H1 (cell line): ENCODE measurements around the gene ODF2L. TPM values are rescaled to one million over a fixed set of nuclear protein-coding genes. Genes with fewer than 3 reads are reported as not detected.

ENCODE experiments used
- CTCF ChIA-PET: fragments of 300-600 bp; sonication (Branson Sonifier 250); formaldehyde crosslinking; loops from one replicate; lab custom pipeline; 2021; ENCODE audit not compliant: partially characterized antibody; lab: Charles Lee
- POLR2A ChIA-PET: fragments of 300-600 bp; sonication (Branson Sonifier 250); formaldehyde crosslinking; loops from one replicate; lab custom pipeline; 2021; ENCODE audit warnings: inconsistent platforms; ENCODE audit not compliant: partially characterized antibody; lab: Charles Lee
- DNase-seq, 2 experiments: peaks; one replicate each; pipeline versions ENCODE4 v3.0.0 to v3.0.0-alpha.2; 2010 to 2022; ENCODE audit warnings: low spot score in 2 of 2, low read depth in 1 of 2, mixed read lengths in 1 of 2
- FAIRE-seq: peaks from 2 replicates; lab custom pipeline; 2011; peaks lifted over from hg19 to GRCh38; lab: Jason Lieb, UNC
- H2AFZ ChIP-seq: 2 replicates; pipeline ENCODE4 v1.8.1; 2012; ENCODE audit warnings: low read length, inconsistent platforms
- H2AK5ac ChIP-seq: 2 replicates; pipeline ENCODE4 v1.6.1; 2013; ENCODE audit warnings: low read depth, low read length
- H2BK120ac ChIP-seq: replicated peaks from 2 replicates; pipeline ENCODE3; 2013; ENCODE audit warnings: low read depth, low read length, inconsistent platforms
- H2BK12ac ChIP-seq: 2 replicates; pipeline ENCODE4 v1.6.1; 2013; ENCODE audit warnings: low read depth, low read length
- H2BK15ac ChIP-seq: 2 replicates; pipeline ENCODE4 v1.6.1; 2013; ENCODE audit warnings: low read length
- H2BK20ac ChIP-seq: 2 replicates; pipeline ENCODE4 v1.6.1; 2013; ENCODE audit warnings: low read length
- H2BK5ac ChIP-seq: 2 replicates; pipeline ENCODE4 v1.6.1; 2013; ENCODE audit warnings: low read depth, low read length
- H3K14ac ChIP-seq: 2 replicates; pipeline ENCODE4 v1.6.1; 2013; ENCODE audit warnings: inconsistent platforms; ENCODE audit not compliant: insufficient read length
- H3K18ac ChIP-seq: 2 replicates; pipeline ENCODE4 v1.6.1; 2013; ENCODE audit warnings: low read length; ENCODE audit errors: extremely low read depth
- H3K23ac ChIP-seq: 2 replicates; pipeline ENCODE4 v1.6.1; 2013; ENCODE audit warnings: inconsistent platforms; ENCODE audit not compliant: insufficient read length
- H3K23me2 ChIP-seq: 2 replicates; pipeline ENCODE4 v1.6.1; 2013; ENCODE audit warnings: low read depth, low read length
- H3K27ac ChIP-seq: 2 replicates; pipeline ENCODE4 v1.6.1; 2011; ENCODE audit warnings: low read depth, low read length, inconsistent platforms
- H3K27me3 ChIP-seq, 4 experiments: replicated peaks in 1 of 4; 1 replicate in 1 of 4; 2 replicates in 3 of 4; pipeline versions ENCODE4 v1.6.1 to v1.8.1; 2011 to 2013; ENCODE audit warnings: low read length in 3 of 4, mild to moderate bottlenecking in 3 of 4, inconsistent platforms in 2 of 4, mixed read lengths in 2 of 4, moderate library complexity in 1 of 4; ENCODE audit not compliant: control insufficient read depth in 3 of 4, insufficient read depth in 3 of 4; ENCODE audit errors: extremely low read depth in 1 of 4
- H3K36me3 ChIP-seq, 4 experiments: 2 replicates each; pipeline versions ENCODE4 v1.6.1 to v1.8.1; 2011 to 2013; ENCODE audit warnings: mild to moderate bottlenecking in 4 of 4, low read length in 3 of 4, moderate library complexity in 2 of 4, control low read depth in 1 of 4, inconsistent platforms in 1 of 4; ENCODE audit not compliant: insufficient read depth in 4 of 4, control insufficient read depth in 2 of 4
- H3K4ac ChIP-seq: replicated peaks from 2 replicates; pipeline ENCODE3; 2013; ENCODE audit warnings: low read length, low read depth, mixed read lengths, inconsistent platforms; ENCODE audit not compliant: insufficient read length
- H3K4me1 ChIP-seq, 4 experiments: replicated peaks in 1 of 4; 1 replicate in 1 of 4; 2 replicates in 3 of 4; pipeline versions ENCODE4 v1.6.1 to v1.8.1; 2011 to 2013; ENCODE audit warnings: low read length in 3 of 4, inconsistent platforms in 2 of 4, mixed read lengths in 1 of 4; ENCODE audit not compliant: insufficient read depth in 4 of 4, control insufficient read depth in 3 of 4
- H3K4me2 ChIP-seq, 2 experiments: 2 replicates each; pipeline versions ENCODE4 v1.6.1 to v1.8.1; 2011 to 2013; ENCODE audit warnings: low read depth in 2 of 2, low read length in 2 of 2, control low read depth in 1 of 2, inconsistent platforms in 1 of 2, mild to moderate bottlenecking in 1 of 2; ENCODE audit not compliant: insufficient read depth in 1 of 2
- H3K4me3 ChIP-seq, 4 experiments: fragments of 200-600, 300-600 bp in 1 of 4; sonication (generic), shearing (Covaris generic), sonication (Bioruptor Twin) in 1 of 4; 2 replicates each; pipeline versions ENCODE4 v1.5.1 to v1.8.1; 2011 to 2016; ENCODE audit warnings: low read length in 4 of 4, low read depth in 3 of 4, control low read depth in 2 of 4, inconsistent platforms in 2 of 4, mild to moderate bottlenecking in 2 of 4, mixed read lengths in 1 of 4, moderate library complexity in 1 of 4; ENCODE audit not compliant: insufficient read depth in 2 of 4; ENCODE audit errors: extremely low read depth in 1 of 4
- H3K56ac ChIP-seq: replicated peaks from 2 replicates; pipeline ENCODE3; 2013; ENCODE audit warnings: low read depth, mild to moderate bottlenecking, mixed read lengths, low read length, inconsistent platforms; ENCODE audit not compliant: insufficient read length
- H3K79me1 ChIP-seq: 2 replicates; pipeline ENCODE4 v1.6.1; 2013; ENCODE audit warnings: low read depth, low read length, control low read depth
- H3K79me2 ChIP-seq, 2 experiments: 2 replicates each; pipeline versions ENCODE4 v1.6.1 to v1.8.1; 2012 to 2013; ENCODE audit warnings: low read length in 2 of 2, mild to moderate bottlenecking in 2 of 2, inconsistent platforms in 1 of 2; ENCODE audit not compliant: insufficient read depth in 2 of 2, control insufficient read depth in 1 of 2
- H3K9ac ChIP-seq, 4 experiments: replicated peaks in 1 of 4; 1 replicate in 1 of 4; 2 replicates in 3 of 4; pipeline versions ENCODE4 v1.6.1 to v1.8.1; 2011 to 2013; ENCODE audit warnings: low read depth in 3 of 4, low read length in 3 of 4, control low read depth in 2 of 4, mild to moderate bottlenecking in 2 of 4, moderate library complexity in 2 of 4, inconsistent platforms in 1 of 4; ENCODE audit errors: extremely low read depth in 1 of 4
- H3K9me3 ChIP-seq, 2 experiments: 2 replicates each; pipeline versions ENCODE4 v1.6.1 to v1.8.1; 2012 to 2013; ENCODE audit warnings: mild to moderate bottlenecking in 2 of 2, moderate library complexity in 2 of 2, control low read depth in 1 of 2, inconsistent platforms in 1 of 2, low read depth in 1 of 2, low read length in 1 of 2, mixed read lengths in 1 of 2; ENCODE audit not compliant: insufficient read depth in 2 of 2
- H4K20me1 ChIP-seq, 2 experiments: replicated peaks in 1 of 2; 2 replicates each; pipeline versions ENCODE3 to v1.8.1; 2011 to 2013; ENCODE audit warnings: inconsistent platforms in 2 of 2, low read length in 2 of 2, mild to moderate bottlenecking in 1 of 2; ENCODE audit not compliant: insufficient read depth in 2 of 2, control insufficient read depth in 1 of 2
- H4K5ac ChIP-seq: 2 replicates; pipeline ENCODE4 v1.6.1; 2013; ENCODE audit warnings: low read length, low read depth, mixed read lengths, inconsistent platforms; ENCODE audit not compliant: insufficient read length
- H4K8ac ChIP-seq: 2 replicates; pipeline ENCODE4 v1.8.0; 2013; ENCODE audit warnings: mild to moderate bottlenecking, moderate library complexity, low read length, inconsistent platforms; ENCODE audit not compliant: insufficient read depth; ENCODE audit errors: extremely low read depth
- H4K91ac ChIP-seq: replicated peaks from 2 replicates; pipeline ENCODE3; 2013; ENCODE audit warnings: low read length, mixed read lengths, inconsistent platforms; ENCODE audit not compliant: insufficient read length
- ASH2L ChIP-seq: fragments of 200-600, 300-600 bp; sonication (generic); IDR thresholded peaks from one replicate; pipeline ENCODE4 v1.7.1; 2017; ENCODE audit warnings: low read length
- BCL11A ChIP-seq, 2 experiments: IDR thresholded peaks; one replicate each; pipeline ENCODE4 v1.6.1; 2011; ENCODE audit warnings: low read depth in 2 of 2, low read length in 2 of 2, mild to moderate bottlenecking in 2 of 2
- CBX8 ChIP-seq: fragments of 300-800, 300-1000 bp; sonication (generic); IDR thresholded peaks from 2 replicates; pipeline ENCODE4 v1.7.1; 2016; ENCODE audit warnings: low read depth, low read length, borderline replicate concordance
- CEBPB ChIP-seq: IDR thresholded peaks from 2 replicates; pipeline ENCODE4 v1.6.1; 2012; ENCODE audit warnings: low read depth, low read length
- CHD1 ChIP-seq: IDR thresholded peaks from 2 replicates; pipeline ENCODE4 v1.6.1; 2012; ENCODE audit warnings: low read depth, low read length, improper control_type of control experiment
- EZH2 ChIP-seq: fragments of 200-600 bp; sonication (generic); IDR thresholded peaks from 2 replicates; pipeline ENCODE4 v1.7.1; 2012; ENCODE audit warnings: low read depth, mild to moderate bottlenecking, moderate library complexity, low read length, inconsistent platforms; ENCODE audit not compliant: severe bottlenecking
- JUN ChIP-seq: IDR thresholded peaks from 2 replicates; pipeline ENCODE4 v1.6.1; 2011; ENCODE audit warnings: low read depth, mild to moderate bottlenecking, improper control_type of control experiment, low read length
- JUND ChIP-seq: IDR thresholded peaks from 2 replicates; pipeline ENCODE4 v1.6.1; 2011; ENCODE audit warnings: mild to moderate bottlenecking, improper control_type of control experiment, low read length
- RAD21 ChIP-seq, 2 experiments: IDR thresholded peaks in 1 of 2; conservative IDR thresholded peaks in 1 of 2; 2 replicates each; pipeline ENCODE4 v1.6.1; 2011; ENCODE audit warnings: low read depth in 2 of 2, low read length in 2 of 2, improper control_type of control experiment in 1 of 2, inconsistent platforms in 1 of 2, mild to moderate bottlenecking in 1 of 2, moderate library complexity in 1 of 2
- TCF12 ChIP-seq: IDR thresholded peaks from 2 replicates; pipeline ENCODE4 v1.6.1; 2011; ENCODE audit warnings: low read depth, mild to moderate bottlenecking, low read length
- TEAD4 ChIP-seq: IDR thresholded peaks from 2 replicates; pipeline ENCODE4 v1.6.1; 2012; ENCODE audit warnings: low read depth, low read length, inconsistent platforms, mixed read lengths
- ZNF274 ChIP-seq: IDR thresholded peaks from 2 replicates; pipeline ENCODE4 v1.7.0; 2012; ENCODE audit warnings: low read length, borderline replicate concordance; ENCODE audit errors: extremely low read depth
- WGBS, 2 experiments: shearing (Covaris generic) in 1 of 2; methylation state at CpG; one replicate each; pipeline versions ENCODE4 v1.1.6 to v1.1.7; 2013 to 2015; ENCODE audit warnings: low lambda C conversion rate in 2 of 2, mixed read lengths in 2 of 2, inconsistent platforms in 1 of 2, low coverage in 1 of 2, missing lambda C conversion rate in 1 of 2; ENCODE audit not compliant: insufficient replicate concordance in 2 of 2, insufficient coverage in 1 of 2, insufficient read length in 1 of 2; ENCODE audit errors: extremely low coverage in 1 of 2, missing lambda C conversion rate in 1 of 2; 5-methylcytosine and 5-hydroxymethylcytosine counted together
- polyA plus RNA-seq, 7 experiments: library from polyadenylated mRNA; depleted of rRNA in 3 of 7; stranded (reverse) in 5 of 7; unstranded in 2 of 7; fragments of >200 nt in 5 of 7; fragments of 200-250 nt in 2 of 7; gene quantifications; 1 replicate in 5 of 7; 2 replicates in 1 of 7; 4 replicates in 1 of 7; pipeline versions ENCODE4 v1.2.1 to v1.2.3, GENCODE V29; 2011 to 2013; ENCODE audit warnings: missing spikeins in 2 of 7, mixed read lengths in 2 of 7
- total RNA-seq: library from RNA; stranded (reverse); fragmentation: NEBNext Ultra II Directional; extraction: Animal tissue kit (Norgen Biotek cat#: 25700); gene quantifications from 2 replicates; pipeline ENCODE4 v1.2.1, GENCODE V29; 2021

ODF2L gene
- total and polyA plus RNA-seq, 2 of the 8 experiments (the other 6 are each of a cell fraction or from before 2014, with no cell fraction given) = 3.2 to 27.1 TPM

DNA sequence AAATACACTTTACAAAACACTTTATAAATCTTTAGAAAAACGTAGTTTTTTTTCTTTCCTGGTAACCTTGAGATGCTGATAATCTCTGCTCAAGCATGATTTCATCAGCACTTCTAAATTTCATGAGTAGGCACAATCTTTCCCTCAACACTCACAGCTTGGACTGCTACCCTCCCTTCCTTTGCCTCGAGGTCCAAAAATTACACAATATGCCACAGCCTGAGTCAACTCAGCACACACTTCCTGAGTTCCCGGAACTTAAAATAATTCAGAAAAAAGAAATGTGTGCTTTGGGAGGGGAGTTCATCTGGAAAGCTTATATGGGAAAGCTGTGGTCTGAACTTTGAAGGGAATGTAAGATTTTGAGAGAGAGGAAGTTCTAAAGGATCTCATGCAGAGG, 33.7 kb upstream of the ODF2L start:
- H3K4ac ChIP-seq = no peak overlapping the region
- H3K4me2 ChIP-seq = no peak overlapping the region
- no peak overlapping the region for H3K23ac ChIP-seq
- H3K18ac ChIP-seq = no peak overlapping the region
- no peak overlapping the region for H2BK5ac ChIP-seq
- no peak for TF ChIP-seq EZH2
- no peak for TF ChIP-seq CEBPB
- no peak for TF ChIP-seq CBX8
- no peak for TF ChIP-seq ZNF274
- no peak for TF ChIP-seq RAD21 (IDR thresholded peaks at IDR 0.05 in 1 of 2, conservative IDR thresholded peaks at IDR 0.05 in 1 of 2; ENCODE audit: low read depth in 2 of 2, low read length in 2 of 2)
- no peak for TF ChIP-seq CHD1
- no peak for TF ChIP-seq TCF12
- no peak for TF ChIP-seq JUND
- TF ChIP-seq TEAD4 = no peak
- no peak for TF ChIP-seq ASH2L
- no peak for TF ChIP-seq JUN
- TF ChIP-seq BCL11A (IDR thresholded peaks at IDR 0.05; ENCODE audit: low read depth in 2 of 2, low read length in 2 of 2) = no peak
- H2AFZ ChIP-seq = peak overlapping the region; percentile 5; the same call in 1 of the 2 replicates
- no peak overlapping the region for H3K4me3 ChIP-seq
- H3K27ac ChIP-seq = no peak overlapping the region
- no peak overlapping the region for H4K91ac ChIP-seq
- peaks cover 3% of the 10 kb centered on the region; the same call in 1 of the 2 replicates for H3K23me2 ChIP-seq
- no peak overlapping the region for H3K56ac ChIP-seq
- no peak overlapping the region for H3K14ac ChIP-seq
- H4K8ac ChIP-seq = no peak overlapping the region
- H3K9ac ChIP-seq = no peak overlapping the region
- H3K79me1 ChIP-seq = no peaks in the 10 kb centered on the region
- ChIA-PET POLR2A (interaction anchor here (0.9 kb wide), 1 partner anchor 29 kb away, joined by 3 read pairs; no protein-coding TSS in a partner anchor), CTCF (interaction anchor here (0.6 to 2.4 kb wide), 7 partner anchors 9 to 1900 kb away, joined by 3 to 7 read pairs (median 4); no protein-coding TSS in a partner anchor)
- no peak overlapping the region for H2BK120ac ChIP-seq
- no peaks in the 10 kb centered on the region for H3K4me1 ChIP-seq
- H3K9me3 ChIP-seq = no peaks in the 10 kb centered on the region
- no peaks in the 10 kb centered on the region for H3K79me2 ChIP-seq
- no peak overlapping the region for H2AK5ac ChIP-seq
- DNase-seq = no peak
- H2BK20ac ChIP-seq = no peak overlapping the region
- no peak for FAIRE-seq
- no peaks in the 10 kb centered on the region for H3K27me3 ChIP-seq
- H2BK15ac ChIP-seq = no peak overlapping the region
- H2BK12ac ChIP-seq = no peak overlapping the region
- H4K20me1 ChIP-seq = no peaks in the 10 kb centered on the region
- H4K5ac ChIP-seq = no peak overlapping the region
- 79% methylated on average over 3 of the region's 3 CpGs; no CpG with 5 or more reads in 1 of the 2 experiments for WGBS, 2 experiments
- H3K36me3 ChIP-seq = no peaks in the 10 kb centered on the region
